ENCODE results near the gene METTL26. TPM values are rescaled to one million over a fixed set of nuclear protein-coding genes. Genes with fewer than 3 reads are reported as not detected.
A peak's percentile ranks its signal among the peaks of the same experiment; 100 is the strongest.

The METTL26 gene
- total RNA-seq, 3 donors from 2014 or later: 40.3 to 52.4 (median 50.0) TPM

GRCh38 chr16:672371-672770, 36.3 kb upstream of the METTL26 start:
- Histone ChIP-seq H3K9me3 (no peaks in the 10 kb centered on the region), H3K36me3 (ENCODE audit: low read depth) (peaks cover 13% of the 10 kb centered on the region), H3K4me1 (ENCODE audit: low read depth) (peaks cover 33% of the 10 kb centered on the region), H3K4me3 (no peak overlapping the region)
- intact Hi-C loops (cut with DNase I, micrococcal nuclease): no loop called here
- ATAC-seq (no peak), DNase-seq (no peak)
- TF ChIP-seq CTCF (IDR thresholded peaks at IDR 0.05): no peak

GRCh38 chr16:671353-672131, 35.4 kb upstream of the METTL26 start:
- Histone ChIP-seq H3K9me3 (no peaks in the 10 kb centered on the region), H3K4me3 (no peak overlapping the region), H3K4me1 (ENCODE audit: low read depth) (peaks cover 24% of the 10 kb centered on the region), H3K36me3 (ENCODE audit: low read depth) (peaks cover 13% of the 10 kb centered on the region)
- ATAC-seq (no peak), DNase-seq (no peak)
- no peak for TF ChIP-seq CTCF (IDR thresholded peaks at IDR 0.05)
- intact Hi-C loops (cut with DNase I, micrococcal nuclease): no loop called here

- H3K4me3 ChIP-seq: no peak overlapping the region
- DNase-seq: no peak
- peaks cover 13% of the 10 kb centered on the region for H3K36me3 ChIP-seq (ENCODE audit: low read depth)
- intact Hi-C loops (cut with DNase I, micrococcal nuclease): no loop called here
- ATAC-seq: no peak
- no peaks in the 10 kb centered on the region for H3K9me3 ChIP-seq
- TF ChIP-seq CTCF (IDR thresholded peaks at IDR 0.05): no peak
- H3K4me1 ChIP-seq (ENCODE audit: low read depth): peaks cover 16% of the 10 kb centered on the region
These were observed 34.6 kb upstream of the METTL26 start for GRCh38 chr16:670485-671352.

- ATAC-seq (no peak), DNase-seq (no peak)
- Histone ChIP-seq H3K4me3 (no peak overlapping the region), H3K9me3 (no peaks in the 10 kb centered on the region), H3K36me3 (ENCODE audit: low read depth) (peaks cover 13% of the 10 kb centered on the region), H3K4me1 (ENCODE audit: low read depth) (peaks cover 8% of the 10 kb centered on the region)
- intact Hi-C loops (cut with DNase I, micrococcal nuclease): loop anchor here (10.0 kb wide), 1 partner anchor 95 kb away; no protein-coding TSS in a partner anchor
- TF ChIP-seq CTCF (IDR thresholded peaks at IDR 0.05): no peak
These were observed 33.6 kb upstream of the METTL26 start for GRCh38 chr16:669666-670065.

GRCh38 chr16:668519-669171, 32.5 kb upstream of the METTL26 start:
- peaks cover 13% of the 10 kb centered on the region for H3K36me3 ChIP-seq (ENCODE audit: low read depth)
- no peak for TF ChIP-seq CTCF (IDR thresholded peaks at IDR 0.05)
- H3K4me3 ChIP-seq: peak overlapping the region; percentile 95
- ATAC-seq: peak; percentile 25
- intact Hi-C loops (cut with DNase I, micrococcal nuclease): loop anchor here (10.0 kb wide), 1 partner anchor 94 kb away; no protein-coding TSS in a partner anchor
- H3K9me3 ChIP-seq: no peaks in the 10 kb centered on the region
- peaks cover 8% of the 10 kb centered on the region for H3K4me1 ChIP-seq (ENCODE audit: low read depth)
- peak in 1 of 3 donors; percentile 60 for DNase-seq

All from mucosa of descending colon (tissue), 3 donors.